HG03378 (cell line): ENCODE data around the gene TNIP3.
"Not testable (repeated sequence)": the region's sequence is repeated elsewhere in the genome, so short reads cannot be mapped to it uniquely, and the experiment has no call there.

Experiments used
- ATAC-seq: cut with Tn5 transposase; IDR thresholded peaks from one replicate; pipeline ENCODE4 v1.9.1; 2021; ENCODE audit warnings: mild to moderate bottlenecking, moderate library complexity; ENCODE audit not compliant: unreplicated experiment

Gene TNIP3

GRCh38 chr4:121180558-121180957 lies 16.4 kb upstream of the TNIP3 start:
- no peak for ATAC-seq

DNA sequence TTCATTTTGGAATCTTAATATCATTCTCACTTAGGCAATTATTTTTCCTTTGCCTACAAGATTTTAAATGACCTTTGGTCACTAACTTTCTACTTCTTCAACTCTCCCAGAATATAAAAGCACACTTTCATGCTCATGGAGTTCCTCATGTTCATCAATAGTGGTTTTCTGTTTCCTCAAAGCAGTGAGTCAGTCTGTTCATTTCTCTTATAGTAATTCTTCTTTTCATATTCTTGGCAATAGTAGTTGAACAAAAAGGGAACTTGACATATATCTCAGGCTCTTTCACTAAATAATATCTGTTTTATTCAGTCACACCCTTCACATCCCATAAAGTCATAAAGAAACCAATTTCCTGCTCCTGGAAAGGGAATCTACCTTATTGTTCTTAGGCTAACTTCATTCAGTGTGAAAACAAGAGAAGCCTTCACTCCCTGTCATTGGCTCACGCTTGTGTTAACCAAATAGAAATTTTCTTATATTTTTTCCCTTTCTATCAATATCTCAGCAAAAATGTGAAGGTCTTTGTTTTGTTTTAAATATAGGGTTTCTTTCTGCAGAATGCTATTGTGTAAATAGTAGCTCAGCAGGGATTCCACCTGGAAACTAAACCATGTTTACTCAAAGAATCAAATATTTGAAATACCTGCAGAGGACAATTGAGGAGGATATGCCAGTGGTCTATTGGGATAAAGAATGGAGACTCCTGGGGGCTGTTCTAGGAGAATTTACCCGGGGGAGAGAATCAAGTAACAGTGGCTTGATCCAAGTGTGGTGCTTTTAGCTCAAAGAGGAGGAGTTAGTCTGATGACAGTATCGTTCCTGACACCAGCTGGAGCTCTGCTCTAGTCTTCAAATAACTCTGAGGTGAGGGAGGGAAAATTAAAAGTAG lies 13.4 kb upstream of the TNIP3 start:
- no peak for ATAC-seq

GRCh38 chr4:121176082-121176934 lies 12.2 kb upstream of the TNIP3 start:
- no peak for ATAC-seq

- ATAC-seq, result not testable (repeated sequence)
Measured at GRCh38 chr4:121171477-121171876, 7.4 kb upstream of the TNIP3 start.

DNA sequence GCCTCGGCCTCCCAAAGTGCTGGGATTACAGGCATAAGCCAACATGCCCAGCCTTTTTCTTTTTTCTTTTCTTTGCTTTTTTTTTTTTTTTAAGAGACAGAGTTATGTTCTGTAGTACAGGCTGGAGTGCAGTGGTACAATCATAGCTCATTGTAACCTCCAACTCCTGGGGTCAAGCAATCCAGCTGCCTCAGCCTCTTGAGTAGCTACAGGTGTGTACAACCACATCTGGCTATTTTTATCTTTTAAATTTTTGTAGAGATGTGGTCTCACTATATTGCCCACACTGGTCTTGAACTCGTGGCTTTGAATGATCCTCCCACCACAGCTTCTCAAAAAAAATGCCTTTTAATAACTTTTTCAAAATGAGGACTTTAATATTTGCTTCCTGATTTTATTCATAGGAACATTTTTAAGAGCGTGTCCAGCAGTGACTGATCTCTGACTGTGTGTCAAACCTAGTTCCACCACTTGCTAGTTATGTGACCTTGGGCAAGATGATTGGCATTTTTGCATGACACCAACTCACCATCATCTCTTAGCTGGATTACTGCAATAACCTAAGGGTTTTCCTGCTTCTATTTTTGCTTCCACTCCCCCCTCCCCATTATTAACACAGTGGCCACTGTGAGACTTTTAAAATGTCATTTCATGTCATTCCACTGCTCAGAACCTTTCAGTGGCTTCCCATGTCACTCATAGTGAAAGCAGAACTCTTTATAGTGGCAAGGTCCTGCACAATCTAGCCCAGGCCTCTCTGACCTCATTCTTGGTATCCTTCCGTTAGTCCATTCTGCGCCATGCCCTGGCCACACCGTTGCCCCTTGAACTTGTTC lies 4.5 kb upstream of the TNIP3 start:
- ATAC-seq, result peak; percentile 86

DNA sequence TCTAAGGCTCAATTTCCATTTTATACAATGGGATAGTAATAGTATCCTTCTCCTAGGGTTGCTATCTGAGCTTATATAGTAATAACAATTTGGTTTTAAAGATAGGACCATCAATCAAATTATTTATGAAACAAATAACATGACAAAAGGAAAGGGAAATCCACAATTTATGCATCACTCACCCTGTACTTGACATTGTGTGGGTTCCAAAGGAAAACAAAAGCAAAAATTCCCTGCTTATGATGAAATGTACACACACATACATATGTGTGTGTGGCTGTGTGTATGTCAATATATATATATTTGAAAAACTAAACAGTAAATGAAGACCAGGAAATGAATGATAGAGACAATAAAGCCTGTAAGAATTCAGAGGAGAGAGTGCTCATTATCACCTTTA lies 2.9 kb upstream of the TNIP3 start:
- ATAC-seq, result no peak

DNA sequence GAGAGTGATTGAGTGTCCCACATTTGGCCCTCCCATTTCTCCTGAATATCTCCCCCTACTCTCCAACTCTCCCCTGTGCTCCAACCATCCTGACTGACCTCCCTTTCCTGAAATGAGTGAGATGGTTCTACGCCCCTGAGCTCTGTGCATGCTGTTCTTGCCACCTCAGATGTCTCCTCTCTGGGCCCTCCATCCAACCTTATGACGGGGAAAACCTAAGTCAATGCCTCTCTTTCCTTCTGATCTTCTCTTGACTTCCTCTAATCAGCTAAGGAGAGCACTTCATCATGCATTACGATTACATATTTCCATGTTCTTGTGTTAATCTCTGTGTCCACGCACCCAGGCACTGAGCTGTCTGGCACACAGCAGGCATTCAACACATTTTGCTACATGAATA lies 1.1 kb upstream of the TNIP3 start:
- ATAC-seq, result no peak

GRCh38 chr4:121156822-121157769 lies 7.0 kb downstream of the TNIP3 start:
- ATAC-seq, result no peak

- no peak for ATAC-seq
Measured at GRCh38 chr4:121155893-121156292, 8.2 kb downstream of the TNIP3 start.

DNA sequence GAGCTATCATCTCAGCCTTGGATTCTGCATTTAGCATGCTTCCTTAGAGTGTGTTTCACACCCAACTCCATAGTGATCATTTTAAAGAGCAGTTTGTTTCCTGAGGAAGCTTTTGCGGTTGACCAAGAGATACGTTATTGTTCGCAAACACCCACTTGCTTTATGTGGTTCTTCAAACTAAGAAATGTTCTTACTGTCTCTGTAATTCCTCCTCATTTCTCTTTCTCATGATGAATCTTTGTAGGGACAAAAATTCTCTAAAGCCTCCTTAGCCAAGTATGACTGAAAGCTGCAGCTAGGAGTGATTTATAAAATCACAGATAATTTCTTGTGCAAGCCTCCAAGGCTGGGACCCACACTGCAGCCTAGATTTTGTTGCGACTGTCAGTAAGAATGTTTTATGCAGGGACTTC lies 10.0 kb downstream of the TNIP3 start:
- ATAC-seq, result peak; percentile 76

DNA sequence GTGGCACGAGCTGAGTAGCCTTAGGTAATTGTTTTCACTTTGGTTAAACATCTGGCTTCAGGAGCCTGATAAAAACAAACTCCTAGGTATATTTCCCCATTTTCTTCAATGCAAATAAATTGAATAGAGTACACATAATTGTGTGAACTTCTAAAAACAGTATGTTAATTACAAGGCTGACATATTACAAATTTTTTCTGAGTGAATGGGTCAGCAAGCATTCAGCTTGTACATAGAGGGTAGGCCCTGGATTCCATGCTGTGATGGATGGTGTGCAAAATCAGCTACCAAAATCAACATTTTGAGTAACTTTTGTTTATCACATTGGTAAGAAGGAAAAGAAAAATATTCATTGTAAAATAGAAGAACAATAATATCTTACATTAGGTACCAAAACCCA lies 12.2 kb downstream of the TNIP3 start:
- no peak for ATAC-seq

- ATAC-seq, result no peak
Measured at GRCh38 chr4:121150486-121150885, 13.6 kb downstream of the TNIP3 start.

DNA sequence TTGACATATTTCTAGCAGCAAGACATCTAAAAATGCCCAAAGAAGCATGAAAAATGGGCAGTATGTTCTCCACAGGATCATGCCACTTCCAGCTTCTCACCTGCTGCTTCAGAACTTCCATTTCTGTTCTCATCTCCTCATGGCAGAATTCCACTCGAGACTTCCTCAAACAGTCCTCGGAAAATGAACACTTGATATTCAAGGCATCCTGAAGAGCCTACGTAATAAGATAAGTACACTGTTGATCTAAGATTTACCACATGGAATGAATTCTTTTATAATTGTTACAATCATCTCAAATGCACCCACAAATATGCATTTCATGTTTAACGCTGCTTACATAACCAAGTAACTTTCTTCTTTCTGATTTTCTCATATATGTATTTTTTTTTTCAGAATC lies 14.1 kb downstream of the TNIP3 start:
- ATAC-seq, result no peak

GRCh38 chr4:121148621-121149020 lies 15.5 kb downstream of the TNIP3 start:
- ATAC-seq, result no peak

DNA sequence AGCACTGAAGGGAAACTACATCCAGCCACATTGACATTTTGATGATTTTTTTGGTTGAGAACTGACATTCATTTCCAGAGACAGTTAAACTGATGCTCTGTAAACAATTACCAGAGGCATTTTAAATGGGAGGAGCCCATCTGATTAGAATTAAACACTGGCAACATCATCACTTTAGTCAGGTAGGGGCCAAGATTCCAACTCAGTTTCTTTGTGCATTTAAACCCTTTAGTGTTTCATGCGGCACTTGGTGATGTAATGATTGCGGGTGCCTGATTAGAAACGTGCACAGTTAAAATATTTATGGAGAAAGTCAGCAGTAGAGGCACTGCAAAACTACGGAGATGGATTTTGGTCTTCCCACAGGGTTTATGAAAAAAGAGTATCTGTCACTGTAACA lies 16.1 kb downstream of the TNIP3 start:
- no peak for ATAC-seq

DNA sequence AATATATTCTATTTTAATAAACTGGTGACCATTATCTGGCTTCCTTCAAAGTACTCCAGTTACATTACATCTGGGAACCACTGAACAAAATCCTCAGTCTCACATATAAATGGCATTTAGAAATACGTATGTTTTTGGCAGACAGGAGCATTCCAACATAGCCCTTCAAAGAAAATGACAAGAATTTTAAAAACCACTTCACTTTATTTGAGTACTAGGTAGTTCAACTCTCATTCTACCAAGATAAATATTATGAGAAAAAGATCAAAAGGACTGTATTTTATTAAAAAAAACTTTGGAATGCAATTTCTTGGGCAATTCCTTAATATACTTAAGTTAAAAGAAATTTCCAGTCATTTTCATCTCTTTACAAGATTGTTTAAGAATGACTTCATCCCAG lies 17.6 kb downstream of the TNIP3 start:
- ATAC-seq, result no peak

GRCh38 chr4:121145430-121145829 lies 18.7 kb downstream of the TNIP3 start:
- ATAC-seq, result no peak

- no peak for ATAC-seq
Measured at GRCh38 chr4:121144021-121144420, 20.1 kb downstream of the TNIP3 start.

DNA sequence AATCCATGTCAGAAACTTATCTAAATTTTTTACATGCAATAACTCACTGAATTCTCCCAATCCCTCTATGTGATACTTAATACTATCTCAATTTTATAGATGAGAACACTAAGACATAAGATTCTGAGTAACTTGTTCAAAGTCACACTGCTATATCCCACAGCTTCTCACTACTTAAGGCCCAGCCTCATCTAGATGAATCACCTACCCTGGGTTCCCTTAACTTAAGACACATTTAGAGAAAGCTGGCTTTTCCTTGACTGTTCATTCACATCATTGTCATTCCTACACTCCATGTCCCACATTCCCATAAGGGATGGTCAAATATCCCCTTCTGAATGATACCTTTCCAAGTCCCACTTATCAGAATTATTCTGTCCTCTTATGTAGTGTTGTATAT lies 21.0 kb downstream of the TNIP3 start:
- no peak for ATAC-seq
